Neural progenitor cell (in vitro differentiated cells): ENCODE data around the gene AOC3. TPM values are rescaled to one million over a fixed set of nuclear protein-coding genes. Genes with fewer than 3 reads are reported as not detected.

Experiments used
- DNase-seq: peaks from one replicate; pipeline ENCODE4 v3.0.0-alpha.2; 2016; ENCODE audit warnings: low spot score
- H2AFZ ChIP-seq: fragments of 200-600 bp; sonication (generic); replicated peaks from 2 replicates; pipeline ENCODE4 v1.6.1; 2016; ENCODE audit warnings: antibody characterized with exemption
- H3F3A ChIP-seq: fragments of 200-600 bp; sonication (generic); 2 replicates; pipeline ENCODE4 v1.6.1; 2016; ENCODE audit warnings: antibody characterized with exemption, low read depth
- H3K27ac ChIP-seq: fragments of 200-600 bp; sonication (generic); 2 replicates; pipeline ENCODE4 v1.5.1; 2016; ENCODE audit warnings: mild to moderate bottlenecking
- H3K27me3 ChIP-seq: fragments of 200-600 bp; sonication (generic); 2 replicates; pipeline ENCODE4 v1.6.1; 2016; ENCODE audit warnings: mild to moderate bottlenecking, moderate library complexity
- H3K36me3 ChIP-seq: fragments of 200-600 bp; sonication (generic); 2 replicates; pipeline ENCODE4 v1.5.1; 2016
- H3K4me1 ChIP-seq: fragments of 200-600 bp; sonication (generic); 2 replicates; pipeline ENCODE4 v1.6.1; 2016; ENCODE audit warnings: mixed run types
- H3K4me2 ChIP-seq: fragments of 200-600 bp; sonication (generic); 2 replicates; pipeline ENCODE4 v1.6.1; 2016
- H3K4me3 ChIP-seq: fragments of 200-600 bp; sonication (generic); 2 replicates; pipeline ENCODE4 v1.5.1; 2016
- H3K79me2 ChIP-seq: fragments of 200-600 bp; sonication (generic); 2 replicates; pipeline ENCODE4 v1.6.1; 2016; ENCODE audit warnings: low read depth
- H3K9ac ChIP-seq: fragments of 200-600 bp; sonication (generic); 2 replicates; pipeline ENCODE4 v1.6.1; 2016
- H3K9me3 ChIP-seq: fragments of 200-600 bp; sonication (generic); 2 replicates; pipeline ENCODE4 v1.5.1; 2016; ENCODE audit warnings: low read depth
- H4K20me1 ChIP-seq: fragments of 200-600 bp; sonication (generic); 2 replicates; pipeline ENCODE4 v1.6.1; 2016; ENCODE audit warnings: low read depth
- H3K27ac Mint-ChIP-seq: 3 replicates; pipeline ENCODE4 v1.8.0; 2021; ENCODE audit warnings: mixed read lengths
- H3K27me3 Mint-ChIP-seq: 2 replicates; pipeline ENCODE4 v1.8.0; 2022; ENCODE audit warnings: low read depth, mild to moderate bottlenecking, inconsistent platforms, moderate library complexity, mixed read lengths; ENCODE audit not compliant: insufficient read depth
- H3K36me3 Mint-ChIP-seq: 3 replicates; pipeline ENCODE4 v1.8.0; 2021; ENCODE audit warnings: mixed read lengths
- H3K4me1 Mint-ChIP-seq: 3 replicates; pipeline ENCODE4 v1.8.0; 2021; ENCODE audit warnings: mixed read lengths
- H3K4me3 Mint-ChIP-seq: 3 replicates; pipeline ENCODE4 v1.8.0; 2021; ENCODE audit warnings: mild to moderate bottlenecking, moderate library complexity, mixed read lengths
- H3K9me3 Mint-ChIP-seq: 3 replicates; pipeline ENCODE4 v1.8.0; 2020; ENCODE audit warnings: mixed read lengths
- EZH2 ChIP-seq: fragments of 200-600 bp; sonication (generic); IDR thresholded peaks from 2 replicates; pipeline ENCODE4 v1.6.1; 2017; ENCODE audit warnings: antibody characterized with exemption, mild to moderate bottlenecking, moderate library complexity
- EZH2phosphoT487 ChIP-seq: fragments of 200-600 bp; sonication (generic); IDR thresholded peaks from 2 replicates; pipeline ENCODE4 v1.6.1; 2017; ENCODE audit warnings: antibody characterized with exemption
- total RNA-seq: library from RNA; depleted of rRNA; stranded (reverse); fragments of >200 nt; gene quantifications from 2 replicates; pipeline ENCODE4 v1.2.3, GENCODE V29; 2015; ENCODE audit warnings: low replicate concordance
- TF ChIP-seq, protein P1 (sequence below): fragments of 200-600 bp; sonication (generic); IDR thresholded peaks from 2 replicates; pipeline ENCODE4 v1.5.1; 2017; ENCODE audit warnings: antibody characterized with exemption, mild to moderate bottlenecking

Gene AOC3
- total RNA-seq, 1 donor from 2014 or later: not detected

DNA sequence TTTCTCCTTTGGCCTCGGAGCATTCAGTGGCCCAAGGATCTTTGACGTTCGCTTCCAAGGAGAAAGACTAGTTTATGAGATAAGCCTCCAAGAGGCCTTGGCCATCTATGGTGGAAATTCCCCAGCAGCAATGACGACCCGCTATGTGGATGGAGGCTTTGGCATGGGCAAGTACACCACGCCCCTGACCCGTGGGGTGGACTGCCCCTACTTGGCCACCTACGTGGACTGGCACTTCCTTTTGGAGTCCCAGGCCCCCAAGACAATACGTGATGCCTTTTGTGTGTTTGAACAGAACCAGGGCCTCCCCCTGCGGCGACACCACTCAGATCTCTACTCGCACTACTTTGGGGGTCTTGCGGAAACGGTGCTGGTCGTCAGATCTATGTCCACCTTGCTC, 1.4 kb downstream of the AOC3 start:
- Mint-ChIP-seq H3K9me3 (no peaks in the 10 kb centered on the region), H3K36me3 (peaks cover 2% of the 10 kb centered on the region), H3K27ac (no peak overlapping the region), H3K4me1 (no peaks in the 10 kb centered on the region), H3K4me3 (no peak overlapping the region), H3K27me3 (peaks cover 7% of the 10 kb centered on the region)
- H4K20me1 ChIP-seq: no peaks in the 10 kb centered on the region
- H3K27me3 ChIP-seq: no peaks in the 10 kb centered on the region
- no peaks in the 10 kb centered on the region for H3F3A ChIP-seq
- H3K36me3 ChIP-seq: no peaks in the 10 kb centered on the region
- H3K27ac ChIP-seq: no peak overlapping the region
- DNase-seq: no peak
- H3K9me3 ChIP-seq: no peaks in the 10 kb centered on the region
- H3K4me2 ChIP-seq: no peak overlapping the region
- TF ChIP-seq EZH2phosphoT487 (no peak), EZH2 (no peak)
- TF ChIP-seq, protein P1, sequence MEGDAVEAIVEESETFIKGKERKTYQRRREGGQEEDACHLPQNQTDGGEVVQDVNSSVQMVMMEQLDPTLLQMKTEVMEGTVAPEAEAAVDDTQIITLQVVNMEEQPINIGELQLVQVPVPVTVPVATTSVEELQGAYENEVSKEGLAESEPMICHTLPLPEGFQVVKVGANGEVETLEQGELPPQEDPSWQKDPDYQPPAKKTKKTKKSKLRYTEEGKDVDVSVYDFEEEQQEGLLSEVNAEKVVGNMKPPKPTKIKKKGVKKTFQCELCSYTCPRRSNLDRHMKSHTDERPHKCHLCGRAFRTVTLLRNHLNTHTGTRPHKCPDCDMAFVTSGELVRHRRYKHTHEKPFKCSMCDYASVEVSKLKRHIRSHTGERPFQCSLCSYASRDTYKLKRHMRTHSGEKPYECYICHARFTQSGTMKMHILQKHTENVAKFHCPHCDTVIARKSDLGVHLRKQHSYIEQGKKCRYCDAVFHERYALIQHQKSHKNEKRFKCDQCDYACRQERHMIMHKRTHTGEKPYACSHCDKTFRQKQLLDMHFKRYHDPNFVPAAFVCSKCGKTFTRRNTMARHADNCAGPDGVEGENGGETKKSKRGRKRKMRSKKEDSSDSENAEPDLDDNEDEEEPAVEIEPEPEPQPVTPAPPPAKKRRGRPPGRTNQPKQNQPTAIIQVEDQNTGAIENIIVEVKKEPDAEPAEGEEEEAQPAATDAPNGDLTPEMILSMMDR: no peak
- no peaks in the 10 kb centered on the region for H3K79me2 ChIP-seq
- no peak overlapping the region for H3K4me3 ChIP-seq
- H2AFZ ChIP-seq: no peak overlapping the region
- no peaks in the 10 kb centered on the region for H3K4me1 ChIP-seq
- H3K9ac ChIP-seq: no peak overlapping the region

DNA sequence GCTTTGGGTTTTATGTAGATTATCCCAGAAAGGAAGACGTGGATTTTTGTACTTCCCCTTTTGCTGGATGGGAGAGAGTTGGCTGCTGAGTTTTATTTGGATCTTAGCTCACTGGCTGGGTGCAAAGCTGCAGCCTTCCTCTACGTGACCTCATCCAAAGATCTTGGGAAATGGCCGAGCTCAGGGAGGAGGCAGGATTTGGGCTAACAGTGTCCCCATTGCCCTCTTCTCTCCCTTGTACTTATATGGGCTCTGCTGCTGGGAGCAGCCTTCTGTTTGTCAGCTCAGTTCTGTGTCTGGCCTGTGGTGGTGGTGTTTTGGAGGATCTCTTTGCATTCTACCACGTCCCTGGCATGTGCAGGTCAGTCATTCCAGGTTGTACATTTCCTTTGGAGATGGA, 2.0 kb downstream of the AOC3 start:
- Mint-ChIP-seq H3K4me1 (no peaks in the 10 kb centered on the region), H3K4me3 (no peak overlapping the region), H3K36me3 (peaks cover 2% of the 10 kb centered on the region), H3K27ac (no peak overlapping the region), H3K9me3 (no peaks in the 10 kb centered on the region), H3K27me3 (peaks cover 9% of the 10 kb centered on the region)
- H3F3A ChIP-seq: no peaks in the 10 kb centered on the region
- H3K27ac ChIP-seq: no peak overlapping the region
- DNase-seq: no peak
- no peaks in the 10 kb centered on the region for H3K79me2 ChIP-seq
- no peak overlapping the region for H3K4me2 ChIP-seq
- no peaks in the 10 kb centered on the region for H4K20me1 ChIP-seq
- no peaks in the 10 kb centered on the region for H3K4me1 ChIP-seq
- TF ChIP-seq EZH2phosphoT487 (no peak), EZH2 (no peak)
- TF ChIP-seq, protein P1: no peak
- H3K9me3 ChIP-seq: no peaks in the 10 kb centered on the region
- no peaks in the 10 kb centered on the region for H3K36me3 ChIP-seq
- no peak overlapping the region for H2AFZ ChIP-seq
- H3K9ac ChIP-seq: no peak overlapping the region
- no peak overlapping the region for H3K4me3 ChIP-seq
- H3K27me3 ChIP-seq: no peaks in the 10 kb centered on the region

GRCh38 chr17:42853597-42853967, 2.6 kb downstream of the AOC3 start:
- TF ChIP-seq EZH2 (no peak), EZH2phosphoT487 (no peak)
- TF ChIP-seq, protein P1: no peak
- Mint-ChIP-seq H3K27ac (no peak overlapping the region), H3K4me3 (no peak overlapping the region), H3K27me3 (peaks cover 9% of the 10 kb centered on the region), H3K9me3 (no peaks in the 10 kb centered on the region), H3K4me1 (no peaks in the 10 kb centered on the region), H3K36me3 (peaks cover 2% of the 10 kb centered on the region)
- no peak overlapping the region for H3K27ac ChIP-seq
- no peaks in the 10 kb centered on the region for H3K9me3 ChIP-seq
- no peak for DNase-seq
- no peak overlapping the region for H3K9ac ChIP-seq
- no peak overlapping the region for H3K4me2 ChIP-seq
- H3K4me3 ChIP-seq: no peak overlapping the region
- no peaks in the 10 kb centered on the region for H3K4me1 ChIP-seq
- no peaks in the 10 kb centered on the region for H3K27me3 ChIP-seq
- no peak overlapping the region for H2AFZ ChIP-seq
- H3K36me3 ChIP-seq: no peaks in the 10 kb centered on the region
- no peaks in the 10 kb centered on the region for H3F3A ChIP-seq
- no peaks in the 10 kb centered on the region for H3K79me2 ChIP-seq
- no peaks in the 10 kb centered on the region for H4K20me1 ChIP-seq
